Measurements from ENCODE around the gene TRAPPC2B.
A peak's percentile ranks its signal among the peaks of the same experiment; 100 is the strongest.
"Not testable (repeated sequence)": the region's sequence is repeated elsewhere in the genome, so short reads cannot be mapped to it uniquely, and the experiment has no call there.

Gene TRAPPC2B

GRCh38 chr19:57374647-57375046 lies 11.3 kb downstream of the TRAPPC2B start:
- DNase-seq: not testable (repeated sequence)

DNA sequence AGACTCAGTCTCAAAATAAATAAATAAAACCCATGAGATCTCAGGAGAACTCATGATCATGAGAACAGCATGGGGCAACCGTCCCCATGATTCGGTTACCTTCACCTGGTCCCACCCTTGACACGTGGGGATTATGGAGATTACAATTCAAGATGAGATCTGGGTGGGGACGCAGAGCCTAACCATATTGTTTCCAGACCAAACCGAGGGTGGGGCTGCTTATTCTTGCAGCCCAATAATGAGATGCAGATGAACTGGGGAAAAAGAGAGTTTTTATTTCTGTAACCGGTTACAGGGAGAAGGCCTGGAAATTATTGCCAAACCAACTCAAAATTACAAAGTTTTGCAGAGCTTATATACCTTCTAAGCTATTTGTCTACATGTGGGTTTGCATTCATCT lies 12.8 kb downstream of the TRAPPC2B start:
- no peak for DNase-seq

DNA sequence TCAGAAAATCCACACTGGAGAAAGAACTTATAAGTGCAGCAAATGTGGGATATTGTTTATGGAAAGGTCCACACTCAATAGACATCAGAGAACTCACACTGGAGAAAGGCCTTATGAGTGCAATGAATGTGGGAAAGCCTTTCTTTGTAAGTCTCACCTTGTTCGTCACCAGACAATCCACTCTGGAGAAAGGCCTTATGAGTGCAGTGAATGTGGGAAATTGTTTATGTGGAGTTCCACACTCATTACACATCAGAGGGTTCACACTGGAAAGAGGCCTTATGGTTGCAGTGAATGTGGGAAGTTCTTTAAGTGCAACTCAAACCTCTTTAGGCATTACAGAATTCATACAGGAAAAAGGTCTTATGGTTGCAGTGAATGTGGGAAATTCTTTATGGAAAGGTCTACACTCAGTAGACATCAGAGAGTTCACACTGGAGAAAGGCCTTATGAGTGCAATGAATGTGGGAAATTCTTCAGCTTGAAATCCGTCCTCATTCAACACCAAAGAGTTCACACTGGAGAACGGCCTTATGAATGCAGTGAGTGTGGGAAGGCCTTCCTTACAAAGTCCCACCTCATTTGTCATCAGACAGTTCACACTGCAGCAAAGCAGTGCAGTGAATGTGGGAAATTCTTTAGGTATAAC lies 14.3 kb downstream of the TRAPPC2B start:
- no peak for DNase-seq

GRCh38 chr19:57380923-57381322 lies 17.6 kb downstream of the TRAPPC2B start:
- DNase-seq: no peak

GRCh38 chr19:57382806-57383488 lies 19.6 kb downstream of the TRAPPC2B start:
- DNase-seq: peak; percentile 5

DNA sequence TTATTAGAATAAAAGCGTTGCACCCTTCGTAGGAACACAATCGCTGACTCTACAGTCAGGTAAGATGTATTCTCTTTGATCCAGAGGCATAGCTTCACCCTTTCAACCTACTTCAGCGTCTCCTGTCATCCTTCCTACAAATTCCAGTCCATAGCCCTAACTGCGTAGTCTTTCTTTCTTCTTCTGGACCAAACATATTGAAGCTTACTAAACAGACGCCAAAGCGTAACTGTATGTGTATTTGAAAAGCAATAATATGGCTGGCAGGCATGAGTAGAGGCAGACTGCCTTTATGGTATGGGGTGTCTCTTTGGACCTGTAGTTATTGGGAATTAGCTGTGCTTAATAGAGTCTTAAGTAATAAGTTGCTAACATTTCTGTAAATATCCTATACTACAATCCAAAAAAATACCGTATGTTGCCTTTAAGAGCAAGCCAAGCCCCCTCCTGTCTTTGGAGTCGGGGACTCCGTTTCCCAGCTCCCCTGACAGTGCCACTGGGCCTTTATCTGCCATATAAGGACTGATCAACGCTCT lies 25.9 kb downstream of the TRAPPC2B start:
- DNase-seq: no peak

- peak; percentile 98 for DNase-seq
Measured at GRCh38 chr19:57389730-57390598, 26.6 kb downstream of the TRAPPC2B start, which contains the start of gene ZNF548. ZNF548 (plus strand) TSS chr19:57389854; CDS start chr19:57390100, 246 bp downstream.

GRCh38 chr19:57395710-57396109 lies 32.4 kb downstream of the TRAPPC2B start:
- DNase-seq: no peak

GRCh38 chr19:57398868-57399267 lies 35.5 kb downstream of the TRAPPC2B start:
- no peak for DNase-seq

DNA sequence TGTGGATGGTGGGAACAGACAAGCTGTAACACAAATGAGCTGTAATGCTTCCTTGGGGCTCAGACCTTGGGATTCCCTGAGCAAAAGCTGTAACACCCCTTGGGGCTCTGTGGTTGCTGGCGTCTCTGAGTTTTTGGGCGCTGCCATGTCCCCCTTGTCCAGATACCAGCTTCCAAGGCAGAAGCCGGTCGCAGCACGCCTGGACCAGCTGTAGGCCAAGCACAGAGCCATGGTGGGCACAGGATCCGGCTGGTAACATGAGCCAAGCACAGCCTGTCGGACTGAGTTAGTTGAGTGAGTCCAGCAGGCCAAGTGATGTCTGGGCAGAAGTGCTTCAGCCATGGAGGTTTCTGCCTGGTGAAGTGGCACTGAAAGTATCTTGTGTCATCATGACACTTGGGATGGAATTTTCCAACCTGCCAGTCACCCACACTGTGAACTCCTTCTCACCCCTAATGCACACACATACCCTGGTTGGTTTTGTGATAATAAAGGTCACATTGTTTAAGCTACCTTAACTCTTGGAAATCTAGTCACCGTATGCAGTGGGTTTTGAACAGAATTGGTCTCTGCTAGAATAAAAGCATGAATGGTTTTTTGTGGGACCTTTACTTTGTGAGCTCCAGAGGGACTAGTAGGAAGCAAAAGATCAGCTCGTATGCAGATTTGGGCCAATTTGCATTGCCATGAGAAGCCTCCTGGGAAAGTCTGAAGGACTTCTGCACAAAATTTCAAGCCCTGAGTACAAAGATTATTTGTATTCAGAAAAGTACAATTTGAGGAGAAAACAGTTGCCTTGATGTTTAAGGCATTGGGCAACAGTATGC lies 40.6 kb downstream of the TRAPPC2B start:
- no peak for DNase-seq

DNA sequence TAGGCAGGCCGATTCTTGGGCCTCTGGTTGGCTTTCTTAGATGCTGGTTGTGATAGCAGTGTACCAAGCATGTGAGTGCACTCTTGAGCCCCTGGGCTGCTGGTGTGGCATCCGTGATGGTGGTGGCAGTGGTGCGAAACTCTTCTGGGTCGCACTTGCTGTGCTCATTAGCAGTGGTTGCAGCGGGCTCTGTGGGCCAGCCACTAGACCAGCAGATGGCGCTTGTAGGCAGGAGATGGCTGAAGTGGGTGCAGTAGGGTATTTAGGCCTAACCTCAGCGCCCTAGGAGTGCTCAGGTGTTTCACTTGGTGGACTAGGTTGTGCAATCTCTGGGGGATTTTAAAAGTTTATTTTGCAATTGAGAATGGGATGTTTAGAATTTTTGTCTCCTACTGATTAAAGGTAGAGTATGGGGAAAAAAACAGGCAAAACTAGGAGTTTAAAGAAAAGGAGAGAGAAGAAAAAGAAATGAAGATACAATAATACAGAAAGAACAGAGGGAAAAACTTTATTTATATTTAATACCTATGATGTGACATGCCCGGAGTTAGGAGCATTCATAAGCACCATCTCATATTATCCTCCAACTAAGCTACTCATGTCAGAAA lies 43.3 kb downstream of the TRAPPC2B start:
- peak; percentile 37 for DNase-seq

GRCh38 chr19:57410877-57411671 lies 47.7 kb downstream of the TRAPPC2B start, which contains the start of gene ZNF17:
ZNF17 (plus strand) TSS chr19:57411161; CDS start chr19:57413616, 2,455 bp downstream.
- peak; percentile 91 for DNase-seq

Data from COR-L47 (cell line).